ENCODE measurements around the gene EPS8L2.

Gene EPS8L2

GRCh38 chr11:706957-707816 is 1.2 kb downstream of the EPS8L2 start:
- Histone ChIP-seq H3K9ac (ENCODE audit: low read length) (no peak overlapping the region), H3K9me3 (ENCODE audit: insufficient read depth, low read length) (no peaks in the 10 kb centered on the region), H3K9me2 (replicated peaks; ENCODE audit: insufficient read depth, low read length) (no peaks in the 10 kb centered on the region), H3K4me2 (ENCODE audit: low read depth, low read length, poor library complexity, severe bottlenecking) (no peak overlapping the region), H3K27ac (ENCODE audit: low read depth, low read length) (no peak overlapping the region), H3K79me2 (ENCODE audit: insufficient read depth, low read length) (no peaks in the 10 kb centered on the region), H3K36me3 (ENCODE audit: low read length) (no peaks in the 10 kb centered on the region), H4K20me1 (ENCODE audit: low read depth, low read length) (no peaks in the 10 kb centered on the region), H3K27me3 (ENCODE audit: low read length) (no peaks in the 10 kb centered on the region), H2AFZ (ENCODE audit: low read depth, low read length, severe bottlenecking) (no peak overlapping the region), H3K4me3 (ENCODE audit: insufficient read depth, low read length, poor library complexity, severe bottlenecking) (no peak overlapping the region), H3F3A (ENCODE audit: insufficient read depth) (no peaks in the 10 kb centered on the region)
- no peak for TF ChIP-seq EZH2phosphoT487 (conservative IDR thresholded peaks at IDR 0.05; ENCODE audit: low read length)
- no peak for TF ChIP-seq CTCF (IDR thresholded peaks at IDR 0.05; ENCODE audit: insufficient read depth, low read length, poor library complexity, severe bottlenecking)

- no peaks in the 10 kb centered on the region for H3K79me2 ChIP-seq (ENCODE audit: insufficient read depth, low read length)
- H2AFZ ChIP-seq (ENCODE audit: low read depth, low read length, severe bottlenecking), result no peak overlapping the region
- H3K27me3 ChIP-seq (ENCODE audit: low read length), result no peaks in the 10 kb centered on the region
- H3K9me2 ChIP-seq (replicated peaks; ENCODE audit: insufficient read depth, low read length), result no peaks in the 10 kb centered on the region
- no peak overlapping the region for H3K4me3 ChIP-seq (ENCODE audit: insufficient read depth, low read length, poor library complexity, severe bottlenecking)
- no peak overlapping the region for H3K4me2 ChIP-seq (ENCODE audit: low read depth, low read length, poor library complexity, severe bottlenecking)
- H3F3A ChIP-seq (ENCODE audit: insufficient read depth), result no peaks in the 10 kb centered on the region
- H3K27ac ChIP-seq (ENCODE audit: low read depth, low read length), result no peak overlapping the region
- H3K9me3 ChIP-seq (ENCODE audit: insufficient read depth, low read length), result no peaks in the 10 kb centered on the region
- H3K36me3 ChIP-seq (ENCODE audit: low read length), result no peaks in the 10 kb centered on the region
- no peaks in the 10 kb centered on the region for H4K20me1 ChIP-seq (ENCODE audit: low read depth, low read length)
- TF ChIP-seq CTCF (IDR thresholded peaks at IDR 0.05; ENCODE audit: insufficient read depth, low read length, poor library complexity, severe bottlenecking) (no peak), EZH2phosphoT487 (conservative IDR thresholded peaks at IDR 0.05; ENCODE audit: low read length) (no peak)
- H3K9ac ChIP-seq (ENCODE audit: low read length), result no peak overlapping the region
Measured at GRCh38 chr11:707817-708420, 1.9 kb downstream of the EPS8L2 start.

- H2AFZ ChIP-seq (ENCODE audit: low read depth, low read length, severe bottlenecking), result no peak overlapping the region
- no peak overlapping the region for H3K27ac ChIP-seq (ENCODE audit: low read depth, low read length)
- no peaks in the 10 kb centered on the region for H3K79me2 ChIP-seq (ENCODE audit: insufficient read depth, low read length)
- H3K9me2 ChIP-seq (replicated peaks; ENCODE audit: insufficient read depth, low read length), result no peaks in the 10 kb centered on the region
- no peaks in the 10 kb centered on the region for H3K9me3 ChIP-seq (ENCODE audit: insufficient read depth, low read length)
- H3F3A ChIP-seq (ENCODE audit: insufficient read depth), result no peaks in the 10 kb centered on the region
- no peaks in the 10 kb centered on the region for H4K20me1 ChIP-seq (ENCODE audit: low read depth, low read length)
- no peaks in the 10 kb centered on the region for H3K27me3 ChIP-seq (ENCODE audit: low read length)
- H3K4me2 ChIP-seq (ENCODE audit: low read depth, low read length, poor library complexity, severe bottlenecking), result no peak overlapping the region
- no peaks in the 10 kb centered on the region for H3K36me3 ChIP-seq (ENCODE audit: low read length)
- H3K4me3 ChIP-seq (ENCODE audit: insufficient read depth, low read length, poor library complexity, severe bottlenecking), result no peak overlapping the region
- H3K9ac ChIP-seq (ENCODE audit: low read length), result no peak overlapping the region
- no peak for TF ChIP-seq CTCF (IDR thresholded peaks at IDR 0.05; ENCODE audit: insufficient read depth, low read length, poor library complexity, severe bottlenecking)
- no peak for TF ChIP-seq EZH2phosphoT487 (conservative IDR thresholded peaks at IDR 0.05; ENCODE audit: low read length)
Measured at GRCh38 chr11:708511-708910, 2.5 kb downstream of the EPS8L2 start.
